Erythroblast (primary cell): ENCODE measurements around the gene EEFSEC.

Experiments used
- GATA1 ChIP-seq: IDR thresholded peaks from 2 replicates; pipeline ENCODE4 v1.6.1; 2011; ENCODE audit warnings: low read depth, mild to moderate bottlenecking, control low read depth, low read length, moderate library complexity
- POLR2A ChIP-seq: IDR thresholded peaks from 2 replicates; pipeline ENCODE4 v1.6.1; 2011; ENCODE audit warnings: mild to moderate bottlenecking, low read length

DNA sequence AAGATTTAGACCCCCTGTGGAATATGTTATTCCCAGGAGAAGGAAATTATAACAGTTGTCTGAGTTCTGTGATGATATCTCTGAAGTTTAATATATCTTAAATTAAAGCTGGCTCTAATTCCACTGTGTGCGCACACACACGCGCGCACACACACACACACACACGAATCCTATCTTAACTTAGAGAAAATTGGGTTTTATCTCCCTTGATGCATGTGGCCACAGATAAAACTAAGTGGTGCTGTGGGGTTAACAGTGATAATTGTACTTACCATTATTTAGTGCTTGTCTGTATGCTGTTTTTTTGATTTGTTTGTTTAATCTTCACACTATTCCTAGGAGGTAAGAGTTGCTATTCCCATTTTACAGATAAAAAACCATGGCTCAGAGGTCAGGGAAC, 7.4 kb downstream of the EEFSEC start:
- no peak for TF ChIP-seq POLR2A
- TF ChIP-seq GATA1, result no peak
